Dendritic cell treated with granulocyte-macrophage colony-stimulating factor and Interleukin-4, amounts not matched to agents 40 ng/mL and 50 ng/mL, for 4 days (primary cell): Measurements from ENCODE around the gene KCNQ4.
A peak's percentile ranks its signal among the peaks of the same experiment; 100 is the strongest.

Source experiments
- H3K27ac Mint-ChIP-seq: one replicate; pipeline ENCODE4 v1.8.0; 2022; ENCODE audit warnings: mild to moderate bottlenecking, mixed read lengths
- H3K27me3 Mint-ChIP-seq: one replicate; pipeline ENCODE4 v1.8.0; 2022; ENCODE audit warnings: mild to moderate bottlenecking, mixed read lengths
- H3K36me3 Mint-ChIP-seq: one replicate; pipeline ENCODE4 v1.8.0; 2022; ENCODE audit warnings: low read depth, mixed read lengths
- H3K4me1 Mint-ChIP-seq: one replicate; pipeline ENCODE4 v1.8.0; 2022; ENCODE audit warnings: low read depth, mixed read lengths
- H3K4me3 Mint-ChIP-seq: one replicate; pipeline ENCODE4 v1.8.0; 2022; ENCODE audit warnings: mild to moderate bottlenecking, moderate library complexity, mixed read lengths
- H3K9me3 Mint-ChIP-seq: one replicate; pipeline ENCODE4 v1.8.0; 2022; ENCODE audit warnings: mixed read lengths
- intact Hi-C: fragments of 100-400 bp; cut with micrococcal nuclease; formaldehyde crosslinking; loops from one replicate; pipeline ENCODE4 v1.15.0; 2022

KCNQ4 gene

GRCh38 chr1:40777224-40777970 lies 6.2 kb upstream of the KCNQ4 start:
- intact Hi-C loops, result loop anchor here (10.0 kb wide), 2 partner anchors 163 to 177 kb away; no protein-coding TSS in a partner anchor
- Mint-ChIP-seq H3K9me3 (no peaks in the 10 kb centered on the region), H3K36me3 (peaks cover 50% of the 10 kb centered on the region)

GRCh38 chr1:40780678-40781607 lies 2.6 kb upstream of the KCNQ4 start:
- Mint-ChIP-seq H3K36me3 (peaks cover 27% of the 10 kb centered on the region), H3K4me3 (no peak overlapping the region), H3K4me1 (peaks cover 45% of the 10 kb centered on the region), H3K27ac (no peak overlapping the region), H3K27me3 (peaks cover 45% of the 10 kb centered on the region), H3K9me3 (no peaks in the 10 kb centered on the region)
- intact Hi-C loops, result no loop called here

More at GRCh38 chr1:40777224-40777970, 6.2 kb upstream of the KCNQ4 start:
- H3K4me3 Mint-ChIP-seq, result no peak overlapping the region
- H3K4me1 Mint-ChIP-seq, result peaks cover 25% of the 10 kb centered on the region
- H3K27ac Mint-ChIP-seq, result no peak overlapping the region
- H3K27me3 Mint-ChIP-seq, result peaks cover 16% of the 10 kb centered on the region

GRCh38 chr1:40781608-40781971 lies 2.0 kb upstream of the KCNQ4 start:
- Mint-ChIP-seq H3K4me1 (peaks cover 40% of the 10 kb centered on the region), H3K4me3 (no peak overlapping the region), H3K27me3 (peaks cover 48% of the 10 kb centered on the region), H3K27ac (no peak overlapping the region), H3K36me3 (peaks cover 20% of the 10 kb centered on the region), H3K9me3 (no peaks in the 10 kb centered on the region)
- intact Hi-C loops, result no loop called here

- peaks cover 55% of the 10 kb centered on the region for H3K27me3 Mint-ChIP-seq
- intact Hi-C loops, result no loop called here
- peaks cover 38% of the 10 kb centered on the region for H3K4me1 Mint-ChIP-seq
- H3K27ac Mint-ChIP-seq, result no peak overlapping the region
- H3K36me3 Mint-ChIP-seq, result peaks cover 12% of the 10 kb centered on the region
- H3K4me3 Mint-ChIP-seq, result peak overlapping the region; percentile 33
- no peaks in the 10 kb centered on the region for H3K9me3 Mint-ChIP-seq
Observed at GRCh38 chr1:40782371-40782956, 1.1 kb upstream of the KCNQ4 start.

- H3K4me3 Mint-ChIP-seq, result peak overlapping the region; percentile 72
- H3K36me3 Mint-ChIP-seq, result no peaks in the 10 kb centered on the region
- H3K27ac Mint-ChIP-seq, result peak overlapping the region; percentile 42
- intact Hi-C loops, result no loop called here
- H3K9me3 Mint-ChIP-seq, result no peaks in the 10 kb centered on the region
- peaks cover 65% of the 10 kb centered on the region for H3K27me3 Mint-ChIP-seq
- H3K4me1 Mint-ChIP-seq, result peaks cover 30% of the 10 kb centered on the region
Observed at GRCh38 chr1:40784141-40784770, 669 bp downstream of the KCNQ4 start.

GRCh38 chr1:40784771-40785151 lies 1.2 kb downstream of the KCNQ4 start:
- H3K4me3 Mint-ChIP-seq, result peak overlapping the region; percentile 72
- peaks cover 30% of the 10 kb centered on the region for H3K4me1 Mint-ChIP-seq
- H3K36me3 Mint-ChIP-seq, result no peaks in the 10 kb centered on the region
- H3K27me3 Mint-ChIP-seq, result peaks cover 66% of the 10 kb centered on the region
- H3K27ac Mint-ChIP-seq, result peak overlapping the region; percentile 42
- intact Hi-C loops, result no loop called here
- H3K9me3 Mint-ChIP-seq, result no peaks in the 10 kb centered on the region

GRCh38 chr1:40785446-40785845 lies 1.9 kb downstream of the KCNQ4 start:
- Mint-ChIP-seq H3K27me3 (peaks cover 68% of the 10 kb centered on the region), H3K27ac (no peak overlapping the region), H3K4me1 (peaks cover 30% of the 10 kb centered on the region), H3K9me3 (no peaks in the 10 kb centered on the region), H3K36me3 (no peaks in the 10 kb centered on the region), H3K4me3 (no peak overlapping the region)
- intact Hi-C loops, result no loop called here

- Mint-ChIP-seq H3K27me3 (peaks cover 69% of the 10 kb centered on the region), H3K4me1 (peaks cover 22% of the 10 kb centered on the region), H3K36me3 (no peaks in the 10 kb centered on the region), H3K4me3 (no peak overlapping the region), H3K9me3 (no peaks in the 10 kb centered on the region), H3K27ac (no peak overlapping the region)
- intact Hi-C loops, result no loop called here
Observed at GRCh38 chr1:40786171-40786994, 2.8 kb downstream of the KCNQ4 start.

- Mint-ChIP-seq H3K9me3 (no peaks in the 10 kb centered on the region), H3K36me3 (no peaks in the 10 kb centered on the region), H3K4me1 (peaks cover 21% of the 10 kb centered on the region), H3K4me3 (no peak overlapping the region), H3K27me3 (peaks cover 63% of the 10 kb centered on the region), H3K27ac (no peak overlapping the region)
- intact Hi-C loops, result no loop called here
Observed at GRCh38 chr1:40786995-40787705, 3.6 kb downstream of the KCNQ4 start.

GRCh38 chr1:40787737-40788560 lies 4.4 kb downstream of the KCNQ4 start:
- Mint-ChIP-seq H3K4me3 (no peak overlapping the region), H3K27me3 (peaks cover 55% of the 10 kb centered on the region)
- intact Hi-C loops, result no loop called here

GRCh38 chr1:40788561-40789341 lies 5.2 kb downstream of the KCNQ4 start:
- H3K36me3 Mint-ChIP-seq, result no peaks in the 10 kb centered on the region
- intact Hi-C loops, result no loop called here
- H3K27ac Mint-ChIP-seq, result no peak overlapping the region
- peaks cover 56% of the 10 kb centered on the region for H3K27me3 Mint-ChIP-seq
- no peaks in the 10 kb centered on the region for H3K9me3 Mint-ChIP-seq
- H3K4me1 Mint-ChIP-seq, result peaks cover 9% of the 10 kb centered on the region
- H3K4me3 Mint-ChIP-seq, result no peak overlapping the region

More at GRCh38 chr1:40787737-40788560, 4.4 kb downstream of the KCNQ4 start:
- Mint-ChIP-seq H3K9me3 (no peaks in the 10 kb centered on the region), H3K36me3 (no peaks in the 10 kb centered on the region), H3K27ac (no peak overlapping the region), H3K4me1 (peaks cover 15% of the 10 kb centered on the region)

- peaks cover 55% of the 10 kb centered on the region for H3K27me3 Mint-ChIP-seq
- peaks cover 7% of the 10 kb centered on the region for H3K4me1 Mint-ChIP-seq
- no peaks in the 10 kb centered on the region for H3K9me3 Mint-ChIP-seq
- H3K27ac Mint-ChIP-seq, result no peak overlapping the region
- no peaks in the 10 kb centered on the region for H3K36me3 Mint-ChIP-seq
- H3K4me3 Mint-ChIP-seq, result no peak overlapping the region
- intact Hi-C loops, result no loop called here
Observed at GRCh38 chr1:40789342-40789598, 5.7 kb downstream of the KCNQ4 start.
